ENCODE measurements around the gene LMAN2L.

Gene LMAN2L

GRCh38 chr2:96661324-96661723 lies 78.5 kb downstream of the LMAN2L start:
- no peak overlapping the region for H3K4me3 ChIP-seq (ENCODE audit: low read length)
- TF ChIP-seq, protein P1, sequence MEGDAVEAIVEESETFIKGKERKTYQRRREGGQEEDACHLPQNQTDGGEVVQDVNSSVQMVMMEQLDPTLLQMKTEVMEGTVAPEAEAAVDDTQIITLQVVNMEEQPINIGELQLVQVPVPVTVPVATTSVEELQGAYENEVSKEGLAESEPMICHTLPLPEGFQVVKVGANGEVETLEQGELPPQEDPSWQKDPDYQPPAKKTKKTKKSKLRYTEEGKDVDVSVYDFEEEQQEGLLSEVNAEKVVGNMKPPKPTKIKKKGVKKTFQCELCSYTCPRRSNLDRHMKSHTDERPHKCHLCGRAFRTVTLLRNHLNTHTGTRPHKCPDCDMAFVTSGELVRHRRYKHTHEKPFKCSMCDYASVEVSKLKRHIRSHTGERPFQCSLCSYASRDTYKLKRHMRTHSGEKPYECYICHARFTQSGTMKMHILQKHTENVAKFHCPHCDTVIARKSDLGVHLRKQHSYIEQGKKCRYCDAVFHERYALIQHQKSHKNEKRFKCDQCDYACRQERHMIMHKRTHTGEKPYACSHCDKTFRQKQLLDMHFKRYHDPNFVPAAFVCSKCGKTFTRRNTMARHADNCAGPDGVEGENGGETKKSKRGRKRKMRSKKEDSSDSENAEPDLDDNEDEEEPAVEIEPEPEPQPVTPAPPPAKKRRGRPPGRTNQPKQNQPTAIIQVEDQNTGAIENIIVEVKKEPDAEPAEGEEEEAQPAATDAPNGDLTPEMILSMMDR (conservative IDR thresholded peaks at IDR 0.05; ENCODE audit: low read depth, low read length): no peak
- DNase-seq (ENCODE audit: low read depth): no peak

GRCh38 chr2:96656540-96656939 lies 83.3 kb downstream of the LMAN2L start:
- TF ChIP-seq, protein P1 (conservative IDR thresholded peaks at IDR 0.05; ENCODE audit: low read depth, low read length): no peak
- H3K4me3 ChIP-seq (ENCODE audit: low read length): no peak overlapping the region
- DNase-seq (ENCODE audit: low read depth): no peak

All from retinal pigment epithelial cell (primary cell).